K562 (cell line): ENCODE measurements around the gene PDE1A. TPM values are rescaled to one million over a fixed set of nuclear protein-coding genes. Genes with fewer than 3 reads are reported as not detected.

ENCODE experiments used
- ATAC-seq: fragments of 200-7000 bp; cut with Tn5 transposase; 3 replicates; pipeline ENCODE4 v1.9.1; 2020; ENCODE audit warnings: moderate library complexity
- BruUV-seq: library from RNA; stranded (reverse); fragments of 400-500 nt; replicated peaks from 2 replicates; lab custom pipeline; 2021; lab: Mats Ljungman, UMichigan
- CTCF ChIA-PET: fragments of 300-600 bp; formaldehyde crosslinking; extraction: SDS; loops from one replicate; lab custom pipeline; 2021; ENCODE audit warnings: low intra/inter-chr PET ratio; lab: Yijun Ruan, JAX
- POLR2A ChIA-PET: fragments of 300-600, 350-650 bp; sonication (Branson Sonifier 250); formaldehyde crosslinking; extraction: SDS; loops from one replicate; lab custom pipeline; 2021; ENCODE audit warnings: antibody characterized with exemption, inconsistent platforms; lab: Yijun Ruan, JAX
- DNase-seq, 4 experiments: peaks; one replicate each; pipeline versions ENCODE4 v3.0.0 to v3.0.0-alpha.2; 2011 to 2018; ENCODE audit warnings: low spot score in 3 of 4, mixed read lengths in 3 of 4; ENCODE audit errors: extremely low read depth in 1 of 4
- FAIRE-seq: peaks from 2 replicates; lab custom pipeline; 2011; peaks lifted over from hg19 to GRCh38; lab: Jason Lieb, UNC
- H2AFZ ChIP-seq: 2 replicates; pipeline ENCODE4 v1.6.0; 2011; ENCODE audit warnings: low read depth, low read length, control low read depth, inconsistent platforms
- H3K27ac ChIP-seq: fragments of 200-600 bp; 3 replicates; pipeline ENCODE4 v1.8.0; 2011; ENCODE audit warnings: low read depth, mild to moderate bottlenecking, control low read depth, inconsistent platforms, low read length, moderate library complexity, mixed read lengths; ENCODE audit errors: extremely low read depth
- H3K27me3 ChIP-seq, 2 experiments: fragments of 300-600 bp in 1 of 2; 2 replicates in 1 of 2; 3 replicates in 1 of 2; pipeline versions ENCODE4 v1.6.0 to v1.8.0; 2011; ENCODE audit warnings: inconsistent platforms in 2 of 2, low read length in 2 of 2, mild to moderate bottlenecking in 1 of 2, mixed read lengths in 1 of 2, moderate library complexity in 1 of 2; ENCODE audit not compliant: control insufficient read depth in 2 of 2, insufficient read depth in 2 of 2
- H3K36me3 ChIP-seq: fragments of 300-600 bp; 3 replicates; pipeline ENCODE4 v1.8.0; 2011; ENCODE audit warnings: mild to moderate bottlenecking, low read length, inconsistent platforms; ENCODE audit not compliant: control insufficient read depth, insufficient read depth
- H3K4me1 ChIP-seq, 2 experiments: fragments of 200-600 bp in 1 of 2; replicated peaks in 1 of 2; 2 replicates in 1 of 2; 3 replicates in 1 of 2; pipeline versions ENCODE4 v1.5.1 to v1.8.0; 2011; ENCODE audit warnings: inconsistent platforms in 2 of 2, low read length in 2 of 2, mild to moderate bottlenecking in 1 of 2, mixed read lengths in 1 of 2, moderate library complexity in 1 of 2; ENCODE audit not compliant: control insufficient read depth in 2 of 2, insufficient read depth in 2 of 2
- H3K4me2 ChIP-seq: 2 replicates; pipeline ENCODE4 v1.6.1; 2011; ENCODE audit warnings: low read length, control low read depth, inconsistent platforms, mixed read lengths; ENCODE audit not compliant: insufficient read depth
- H3K4me3 ChIP-seq: fragments of 200-600 bp; sonication (generic), shearing (Covaris generic); 2 replicates; pipeline ENCODE4 v1.5.1; 2016; ENCODE audit warnings: control low read depth, inconsistent platforms
- H3K79me2 ChIP-seq: fragments of 200-600 bp; 3 replicates; pipeline ENCODE4 v1.8.0; 2011; ENCODE audit warnings: low read length, inconsistent platforms; ENCODE audit not compliant: control insufficient read depth, insufficient read depth
- H3K9ac ChIP-seq, 2 experiments: 2 replicates each; pipeline versions ENCODE4 v1.6.0 to v1.6.1; 2011; ENCODE audit warnings: low read depth in 2 of 2, low read length in 2 of 2, control low read depth in 1 of 2, inconsistent platforms in 1 of 2, mild to moderate bottlenecking in 1 of 2, mixed read lengths in 1 of 2; ENCODE audit not compliant: insufficient read depth in 1 of 2
- H3K9me1 ChIP-seq: one replicate; pipeline ENCODE4 v1.6.0; 2011; ENCODE audit warnings: inconsistent platforms, mild to moderate bottlenecking, low read length, moderate library complexity; ENCODE audit not compliant: control insufficient read depth, insufficient read depth
- H3K9me3 ChIP-seq: replicated peaks from 2 replicates; pipeline ENCODE4 v1.5.1; 2011; ENCODE audit warnings: low read depth, low read length, inconsistent platforms; ENCODE audit not compliant: control insufficient read depth, insufficient read depth
- H4K20me1 ChIP-seq: replicated peaks from 2 replicates; pipeline ENCODE4 v1.6.1; 2011; ENCODE audit warnings: low read length, inconsistent platforms, mixed read lengths; ENCODE audit not compliant: control insufficient read depth, insufficient read depth
- CBX8 ChIP-seq: fragments of 200-600 bp; sonication (generic); IDR thresholded peaks from 2 replicates; pipeline ENCODE4 v1.6.1; 2012; ENCODE audit warnings: borderline replicate concordance, mixed run types, low read depth, mild to moderate bottlenecking, moderate library complexity, mixed read lengths, low read length, control low read depth, inconsistent platforms; ENCODE audit not compliant: poor library complexity, severe bottlenecking; ENCODE audit errors: extremely low read depth
- FOS ChIP-seq: IDR thresholded peaks from 3 replicates; pipeline ENCODE4 v1.6.1; 2011; ENCODE audit not compliant: insufficient read length; ENCODE audit errors: extremely low read depth
- FOXA1 ChIP-seq: fragments of 450-650 bp; IDR thresholded peaks from 2 replicates; pipeline ENCODE4 v1.6.1; 2016; ENCODE audit warnings: mild to moderate bottlenecking, borderline replicate concordance
- FOXM1 ChIP-seq, 2 experiments: fragments of 450-650 bp in 1 of 2; sonication (generic) in 1 of 2; formaldehyde crosslinking in 1 of 2; IDR thresholded peaks; 2 replicates each; pipeline versions ENCODE4 v1.6.1 to v1.9.0; 2017 to 2022; ENCODE audit warnings: low read depth in 2 of 2, mild to moderate bottlenecking in 2 of 2, missing genetic modification reagents in 1 of 2, moderate library complexity in 1 of 2
- MEIS2 ChIP-seq: fragments of 450-650 bp; IDR thresholded peaks from 2 replicates; pipeline ENCODE4 v1.6.1; 2014; ENCODE audit warnings: mild to moderate bottlenecking; ENCODE audit not compliant: partially characterized antibody
- SIN3B ChIP-seq: fragments of 450-650 bp; IDR thresholded peaks from 2 replicates; pipeline ENCODE4 v1.6.1; 2017; ENCODE audit warnings: low read depth, mild to moderate bottlenecking, moderate library complexity
- SMARCC2 ChIP-seq: fragments of 450-650 bp; IDR thresholded peaks from 2 replicates; pipeline ENCODE4 v1.6.1; 2017; ENCODE audit warnings: antibody characterized with exemption, moderate library complexity, mild to moderate bottlenecking, low read depth
- XRCC3 ChIP-seq: fragments of 450-650 bp; IDR thresholded peaks from 2 replicates; pipeline ENCODE4 v1.6.1; 2017; ENCODE audit warnings: mild to moderate bottlenecking, moderate library complexity
- ZBTB40 ChIP-seq, 2 experiments: fragments of 450-650 bp in 1 of 2; sonication (generic) in 1 of 2; formaldehyde crosslinking in 1 of 2; IDR thresholded peaks; 2 replicates each; pipeline versions ENCODE4 v1.7.1 to v1.9.0; 2016 to 2022; ENCODE audit warnings: inconsistent platforms in 1 of 2, mild to moderate bottlenecking in 1 of 2, missing genetic modification reagents in 1 of 2
- ZKSCAN8 ChIP-seq: fragments of 200-800 bp; sonication (Bioruptor generic); IDR thresholded peaks from 2 replicates; pipeline ENCODE4 v1.6.1; 2016; ENCODE audit warnings: missing genetic modification characterization, missing compliant biosample characterization
- ZNF77 ChIP-seq: fragments of 250-450 bp; sonication (Bioruptor Pico); IDR thresholded peaks from 2 replicates; pipeline ENCODE4 v1.5.0; 2020
- WGBS: fragments of 100-300 bp; shearing (Covaris generic); methylation state at CpG from one replicate; pipeline ENCODE4 v1.1.6; 2016; ENCODE audit warnings: low coverage, mixed read lengths; ENCODE audit not compliant: insufficient coverage; ENCODE audit errors: missing lambda C conversion rate; 5-methylcytosine and 5-hydroxymethylcytosine counted together
- in situ Hi-C: fragments of 300-500 bp; cut with MboI; formaldehyde crosslinking; loops from 4 replicates; pipeline ENCODE4 v1.15.0; 2018; ENCODE audit warnings: inconsistent platforms, mixed read lengths
- intact Hi-C: fragments of 100-400 bp; cut with micrococcal nuclease; formaldehyde crosslinking; loops from 2 replicates; pipeline ENCODE4 v1.14.2; 2022
- polyA plus RNA-seq, 8 experiments: library from polyadenylated mRNA; depleted of rRNA in 4 of 8; stranded (reverse) in 5 of 8; unstranded in 3 of 8; fragments of >200 nt; fragmentation: Nextera tagmentation in 2 of 8; fragmentation: Illumina TruSeq in 1 of 8; extraction: Ambion mirVana in 2 of 8; extraction: Trizol in 1 of 8; gene quantifications; 2 replicates each; pipeline versions ENCODE4 v1.2.1 to v1.2.3, GENCODE V29; 2011 to 2014; ENCODE audit warnings: inconsistent platforms in 1 of 8, missing spikeins in 1 of 8
- total RNA-seq, 7 experiments: library from RNA; depleted of rRNA in 6 of 7; stranded (reverse); fragments of >200 nt in 6 of 7; fragmentation: Illumina TruSeq in 2 of 7; extraction: Trizol in 2 of 7; gene quantifications; 2 replicates each; pipeline versions ENCODE4 v1.2.1 to v1.2.3, GENCODE V29; 2011 to 2021; ENCODE audit warnings: low replicate concordance in 1 of 7
- TF ChIP-seq, protein P1 (sequence below): sonication (generic); formaldehyde crosslinking; IDR thresholded peaks from 2 replicates; pipeline ENCODE4 v1.8.0; 2022; ENCODE audit warnings: mild to moderate bottlenecking, missing genetic modification reagents, borderline replicate concordance

Gene PDE1A
- total and polyA plus RNA-seq, 9 of the 15 experiments (the other 6 are each of a cell fraction or from before 2014, with no cell fraction given), result 0.14 to 0.91 (median 0.32) TPM

DNA sequence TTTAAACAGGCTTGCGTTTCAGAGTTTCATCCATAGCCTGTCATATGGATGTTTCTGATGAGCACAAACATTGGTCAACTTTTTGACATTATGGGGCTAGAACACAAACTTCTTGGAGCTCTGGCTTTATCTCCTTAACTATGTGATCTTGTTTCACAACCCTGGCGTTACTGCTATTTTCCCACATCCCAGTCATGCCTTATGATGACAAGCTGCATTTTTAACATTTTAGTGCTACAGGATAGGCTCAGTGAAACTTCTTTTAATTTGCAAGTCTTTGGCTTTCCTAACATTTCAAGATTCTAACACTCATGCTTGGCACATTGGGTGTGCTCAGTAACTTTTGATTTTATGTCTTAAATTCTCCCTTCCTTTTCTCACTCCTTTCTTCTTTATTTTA lies 21.0 kb upstream of the PDE1A start:
- 0% methylated on average over 2 of the region's 2 CpGs for whole genome bisulfite sequencing
- H3K79me2 ChIP-seq, result no peaks in the 10 kb centered on the region
- intact Hi-C loops (no loop called here), in situ Hi-C loops (no loop called here)
- FAIRE-seq (no peak), DNase-seq (no peak), ATAC-seq (no peak)
- H3K27ac ChIP-seq, result no peak overlapping the region
- H4K20me1 ChIP-seq, result no peaks in the 10 kb centered on the region
- no peaks in the 10 kb centered on the region for H3K36me3 ChIP-seq
- H3K9me1 ChIP-seq, result no peaks in the 10 kb centered on the region
- ChIA-PET CTCF (no interaction called here), POLR2A (no interaction called here)
- no peak overlapping the region for H3K4me2 ChIP-seq
- H3K4me1 ChIP-seq, result no peaks in the 10 kb centered on the region
- no peak overlapping the region for H3K9ac ChIP-seq
- no peaks in the 10 kb centered on the region for H3K27me3 ChIP-seq
- H3K9me3 ChIP-seq, result no peaks in the 10 kb centered on the region
- BruUV-seq, result no TSS peak
- H2AFZ ChIP-seq, result no peak overlapping the region
- no peak overlapping the region for H3K4me3 ChIP-seq
- TF ChIP-seq ZBTB40 (IDR thresholded peaks at IDR 0.05), result no peak
- no peak for TF ChIP-seq ZBTB40 (CRISPR knock-in tag; IDR thresholded peaks at IDR 0.05)
- no peak for TF ChIP-seq ZNF77 (CRISPR knock-in tag)
- no peak for TF ChIP-seq FOXA1
- TF ChIP-seq, protein P1, sequence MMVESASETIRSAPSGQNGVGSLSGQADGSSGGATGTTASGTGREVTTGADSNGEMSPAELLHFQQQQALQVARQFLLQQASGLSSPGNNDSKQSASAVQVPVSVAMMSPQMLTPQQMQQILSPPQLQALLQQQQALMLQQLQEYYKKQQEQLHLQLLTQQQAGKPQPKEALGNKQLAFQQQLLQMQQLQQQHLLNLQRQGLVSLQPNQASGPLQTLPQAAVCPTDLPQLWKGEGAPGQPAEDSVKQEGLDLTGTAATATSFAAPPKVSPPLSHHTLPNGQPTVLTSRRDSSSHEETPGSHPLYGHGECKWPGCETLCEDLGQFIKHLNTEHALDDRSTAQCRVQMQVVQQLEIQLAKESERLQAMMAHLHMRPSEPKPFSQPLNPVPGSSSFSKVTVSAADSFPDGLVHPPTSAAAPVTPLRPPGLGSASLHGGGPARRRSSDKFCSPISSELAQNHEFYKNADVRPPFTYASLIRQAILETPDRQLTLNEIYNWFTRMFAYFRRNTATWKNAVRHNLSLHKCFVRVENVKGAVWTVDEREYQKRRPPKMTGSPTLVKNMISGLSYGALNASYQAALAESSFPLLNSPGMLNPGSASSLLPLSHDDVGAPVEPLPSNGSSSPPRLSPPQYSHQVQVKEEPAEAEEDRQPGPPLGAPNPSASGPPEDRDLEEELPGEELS (CRISPR knock-in tag), result no peak
- no peak for TF ChIP-seq SIN3B
- no peak for TF ChIP-seq FOS
- no peak for TF ChIP-seq XRCC3
- no peak for TF ChIP-seq SMARCC2
- TF ChIP-seq FOXM1 (IDR thresholded peaks at IDR 0.05; ENCODE audit: low read depth), result no peak
- no peak for TF ChIP-seq FOXM1 (CRISPR knock-in tag; IDR thresholded peaks at IDR 0.05; ENCODE audit: low read depth)
- no peak for TF ChIP-seq MEIS2
- TF ChIP-seq CBX8, result no peak
- no peak for TF ChIP-seq ZKSCAN8 (CRISPR knock-in tag)
